Neural cell (in vitro differentiated cells): ENCODE results near the gene PTPN20. TPM values are rescaled to one million over a fixed set of nuclear protein-coding genes. Genes with fewer than 3 reads are reported as not detected.

Source experiments
- H2AFZ ChIP-seq: fragments of 200-600, 300-800 bp; sonication (generic), shearing (Covaris generic); 2 replicates; pipeline ENCODE4 v1.6.0; 2014; ENCODE audit warnings: low read depth, mild to moderate bottlenecking, antibody characterized with exemption, low read length, moderate library complexity
- H3F3A ChIP-seq: fragments of 200-600 bp; shearing (Covaris generic); 2 replicates; pipeline ENCODE4 v1.6.1; 2016; ENCODE audit warnings: mild to moderate bottlenecking, moderate library complexity, mixed read lengths, antibody characterized with exemption, low read length; ENCODE audit not compliant: insufficient read depth, poor library complexity, severe bottlenecking
- H3K27ac ChIP-seq: fragments of 200-600, 300-800 bp; sonication (generic), shearing (Covaris generic); 2 replicates; pipeline ENCODE4 v1.5.1; 2014; ENCODE audit warnings: mild to moderate bottlenecking, low read length, moderate library complexity
- H3K27me3 ChIP-seq: fragments of 300-800, 200-600 bp; sonication (generic), shearing (Covaris generic); 2 replicates; pipeline ENCODE4 v1.6.0; 2014; ENCODE audit warnings: mild to moderate bottlenecking, low read depth, low read length, moderate library complexity; ENCODE audit not compliant: insufficient read depth
- H3K36me3 ChIP-seq: fragments of 300-800, 200-600 bp; sonication (generic), shearing (Covaris generic); 2 replicates; pipeline ENCODE4 v1.5.1; 2014; ENCODE audit warnings: mild to moderate bottlenecking, antibody characterized with exemption, low read length, moderate library complexity; ENCODE audit not compliant: insufficient read depth
- H3K4me2 ChIP-seq: fragments of 300-800, 200-600 bp; sonication (generic), shearing (Covaris generic); 2 replicates; pipeline ENCODE4 v1.6.0; 2014; ENCODE audit warnings: mild to moderate bottlenecking, low read length
- H3K4me3 ChIP-seq: fragments of 300-800, 200-600 bp; sonication (generic), shearing (Covaris generic); 2 replicates; pipeline ENCODE4 v1.5.1; 2014; ENCODE audit warnings: mild to moderate bottlenecking, low read length, moderate library complexity
- H3K79me2 ChIP-seq: fragments of 200-600 bp; shearing (Covaris generic); replicated peaks from 2 replicates; pipeline ENCODE4 v1.6.0; 2014; ENCODE audit warnings: mild to moderate bottlenecking, low read length, moderate library complexity; ENCODE audit not compliant: insufficient read depth
- H3K9ac ChIP-seq: fragments of 300-800, 200-600 bp; sonication (generic), shearing (Covaris generic); 2 replicates; pipeline ENCODE4 v1.6.1; 2016; ENCODE audit warnings: mild to moderate bottlenecking, low read length, mixed read lengths
- H3K9me2 ChIP-seq: fragments of 200-600 bp; shearing (Covaris generic); 2 replicates; pipeline ENCODE4 v1.6.1; 2016; ENCODE audit warnings: mild to moderate bottlenecking, low read length, mixed read lengths; ENCODE audit not compliant: insufficient read depth
- H3K9me3 ChIP-seq: fragments of 200-600, 300-800 bp; sonication (generic), shearing (Covaris generic); 2 replicates; pipeline ENCODE4 v1.6.1; 2016; ENCODE audit warnings: mild to moderate bottlenecking, mixed run types, low read length, moderate library complexity, mixed read lengths
- H4K20me1 ChIP-seq: fragments of 200-600 bp; shearing (Covaris generic); 2 replicates; pipeline ENCODE4 v1.6.1; 2016; ENCODE audit warnings: mild to moderate bottlenecking, mixed run types; ENCODE audit not compliant: insufficient read depth
- EP300 ChIP-seq: fragments of 450-650 bp; conservative IDR thresholded peaks from 2 replicates; pipeline ENCODE4 v1.6.1; 2014; ENCODE audit warnings: antibody characterized with exemption, mild to moderate bottlenecking, moderate library complexity; ENCODE audit not compliant: poor library complexity, severe bottlenecking
- EZH2 ChIP-seq: fragments of 200-600, 300-800 bp; shearing (Covaris generic), sonication (generic); IDR thresholded peaks from 2 replicates; pipeline ENCODE4 v1.6.1; 2014; ENCODE audit warnings: antibody characterized with exemption, low read length, borderline replicate concordance, mild to moderate bottlenecking; ENCODE audit not compliant: insufficient read depth, poor library complexity, severe bottlenecking
- MXI1 ChIP-seq: fragments of 450-650 bp; conservative IDR thresholded peaks from 2 replicates; pipeline ENCODE4 v1.6.1; 2014; ENCODE audit warnings: antibody characterized with exemption, mild to moderate bottlenecking; ENCODE audit not compliant: poor library complexity, severe bottlenecking
- POLR2AphosphoS5 ChIP-seq: IDR thresholded peaks from 2 replicates; pipeline ENCODE4 v1.6.1; 2012
- RAD21 ChIP-seq: fragments of 450-650 bp; conservative IDR thresholded peaks from 2 replicates; pipeline ENCODE4 v1.6.1; 2014; ENCODE audit warnings: antibody characterized with exemption, mild to moderate bottlenecking, moderate library complexity
- SMC3 ChIP-seq: fragments of 450-650 bp; conservative IDR thresholded peaks from 2 replicates; pipeline ENCODE4 v1.6.1; 2014; ENCODE audit warnings: antibody characterized with exemption, mild to moderate bottlenecking, moderate library complexity; ENCODE audit not compliant: poor library complexity
- TAF1 ChIP-seq: IDR thresholded peaks from 2 replicates; pipeline ENCODE4 v1.6.1; 2012; ENCODE audit warnings: low read depth
- polyA plus RNA-seq: library from polyadenylated mRNA; depleted of rRNA; stranded (reverse); fragments of >200 nt; gene quantifications from 2 replicates; pipeline ENCODE4 v1.2.3, GENCODE V29; 2014
- TF ChIP-seq, protein P1 (sequence below): IDR thresholded peaks from 2 replicates; pipeline ENCODE4 v1.6.1; 2012; ENCODE audit warnings: borderline replicate concordance
- TF ChIP-seq, protein P2 (sequence below): fragments of 450-650 bp; IDR thresholded peaks from 2 replicates; pipeline ENCODE4 v1.5.1; 2014; ENCODE audit warnings: antibody characterized with exemption, mild to moderate bottlenecking, moderate library complexity; ENCODE audit not compliant: poor library complexity, severe bottlenecking

The PTPN20 gene
- polyA plus RNA-seq, 1 donor from 2014 or later, result not detected

DNA sequence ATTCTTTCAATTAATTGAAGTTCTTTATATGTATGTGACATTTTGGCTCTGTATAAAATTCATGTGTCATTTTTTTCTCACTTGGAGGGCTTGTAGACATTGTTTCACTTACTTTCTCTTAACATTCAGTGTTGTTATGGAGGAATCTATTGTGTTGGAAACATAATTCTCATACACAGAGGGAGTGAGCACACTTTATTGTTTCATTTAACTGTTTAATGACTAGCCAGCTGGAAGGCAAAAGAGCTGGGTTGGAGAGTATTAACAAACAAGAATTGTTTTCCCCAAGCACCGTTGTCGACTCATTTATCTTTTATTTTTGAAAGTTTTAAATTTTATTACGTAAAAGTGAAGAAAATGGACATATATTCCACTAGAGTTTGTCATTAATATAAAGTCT, 98.8 kb downstream of the PTPN20 start:
- Histone ChIP-seq H3K9ac (no peak overlapping the region), H3K9me3 (no peaks in the 10 kb centered on the region), H3K27ac (no peak overlapping the region), H3K4me3 (no peak overlapping the region), H2AFZ (no peak overlapping the region), H3K27me3 (no peaks in the 10 kb centered on the region), H3K36me3 (no peaks in the 10 kb centered on the region), H3K9me2 (no peaks in the 10 kb centered on the region), H4K20me1 (no peaks in the 10 kb centered on the region), H3F3A (no peaks in the 10 kb centered on the region), H3K79me2 (no peaks in the 10 kb centered on the region), H3K4me2 (no peak overlapping the region)
- TF ChIP-seq, protein P1, sequence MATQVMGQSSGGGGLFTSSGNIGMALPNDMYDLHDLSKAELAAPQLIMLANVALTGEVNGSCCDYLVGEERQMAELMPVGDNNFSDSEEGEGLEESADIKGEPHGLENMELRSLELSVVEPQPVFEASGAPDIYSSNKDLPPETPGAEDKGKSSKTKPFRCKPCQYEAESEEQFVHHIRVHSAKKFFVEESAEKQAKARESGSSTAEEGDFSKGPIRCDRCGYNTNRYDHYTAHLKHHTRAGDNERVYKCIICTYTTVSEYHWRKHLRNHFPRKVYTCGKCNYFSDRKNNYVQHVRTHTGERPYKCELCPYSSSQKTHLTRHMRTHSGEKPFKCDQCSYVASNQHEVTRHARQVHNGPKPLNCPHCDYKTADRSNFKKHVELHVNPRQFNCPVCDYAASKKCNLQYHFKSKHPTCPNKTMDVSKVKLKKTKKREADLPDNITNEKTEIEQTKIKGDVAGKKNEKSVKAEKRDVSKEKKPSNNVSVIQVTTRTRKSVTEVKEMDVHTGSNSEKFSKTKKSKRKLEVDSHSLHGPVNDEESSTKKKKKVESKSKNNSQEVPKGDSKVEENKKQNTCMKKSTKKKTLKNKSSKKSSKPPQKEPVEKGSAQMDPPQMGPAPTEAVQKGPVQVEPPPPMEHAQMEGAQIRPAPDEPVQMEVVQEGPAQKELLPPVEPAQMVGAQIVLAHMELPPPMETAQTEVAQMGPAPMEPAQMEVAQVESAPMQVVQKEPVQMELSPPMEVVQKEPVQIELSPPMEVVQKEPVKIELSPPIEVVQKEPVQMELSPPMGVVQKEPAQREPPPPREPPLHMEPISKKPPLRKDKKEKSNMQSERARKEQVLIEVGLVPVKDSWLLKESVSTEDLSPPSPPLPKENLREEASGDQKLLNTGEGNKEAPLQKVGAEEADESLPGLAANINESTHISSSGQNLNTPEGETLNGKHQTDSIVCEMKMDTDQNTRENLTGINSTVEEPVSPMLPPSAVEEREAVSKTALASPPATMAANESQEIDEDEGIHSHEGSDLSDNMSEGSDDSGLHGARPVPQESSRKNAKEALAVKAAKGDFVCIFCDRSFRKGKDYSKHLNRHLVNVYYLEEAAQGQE, result no peak
- no peak for TF ChIP-seq RAD21
- no peak for TF ChIP-seq EP300
- TF ChIP-seq, protein P2, sequence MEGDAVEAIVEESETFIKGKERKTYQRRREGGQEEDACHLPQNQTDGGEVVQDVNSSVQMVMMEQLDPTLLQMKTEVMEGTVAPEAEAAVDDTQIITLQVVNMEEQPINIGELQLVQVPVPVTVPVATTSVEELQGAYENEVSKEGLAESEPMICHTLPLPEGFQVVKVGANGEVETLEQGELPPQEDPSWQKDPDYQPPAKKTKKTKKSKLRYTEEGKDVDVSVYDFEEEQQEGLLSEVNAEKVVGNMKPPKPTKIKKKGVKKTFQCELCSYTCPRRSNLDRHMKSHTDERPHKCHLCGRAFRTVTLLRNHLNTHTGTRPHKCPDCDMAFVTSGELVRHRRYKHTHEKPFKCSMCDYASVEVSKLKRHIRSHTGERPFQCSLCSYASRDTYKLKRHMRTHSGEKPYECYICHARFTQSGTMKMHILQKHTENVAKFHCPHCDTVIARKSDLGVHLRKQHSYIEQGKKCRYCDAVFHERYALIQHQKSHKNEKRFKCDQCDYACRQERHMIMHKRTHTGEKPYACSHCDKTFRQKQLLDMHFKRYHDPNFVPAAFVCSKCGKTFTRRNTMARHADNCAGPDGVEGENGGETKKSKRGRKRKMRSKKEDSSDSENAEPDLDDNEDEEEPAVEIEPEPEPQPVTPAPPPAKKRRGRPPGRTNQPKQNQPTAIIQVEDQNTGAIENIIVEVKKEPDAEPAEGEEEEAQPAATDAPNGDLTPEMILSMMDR, result no peak
- no peak for TF ChIP-seq SMC3
- TF ChIP-seq TAF1, result no peak
- TF ChIP-seq MXI1, result no peak
- TF ChIP-seq EZH2, result no peak
- TF ChIP-seq POLR2AphosphoS5, result no peak

DNA sequence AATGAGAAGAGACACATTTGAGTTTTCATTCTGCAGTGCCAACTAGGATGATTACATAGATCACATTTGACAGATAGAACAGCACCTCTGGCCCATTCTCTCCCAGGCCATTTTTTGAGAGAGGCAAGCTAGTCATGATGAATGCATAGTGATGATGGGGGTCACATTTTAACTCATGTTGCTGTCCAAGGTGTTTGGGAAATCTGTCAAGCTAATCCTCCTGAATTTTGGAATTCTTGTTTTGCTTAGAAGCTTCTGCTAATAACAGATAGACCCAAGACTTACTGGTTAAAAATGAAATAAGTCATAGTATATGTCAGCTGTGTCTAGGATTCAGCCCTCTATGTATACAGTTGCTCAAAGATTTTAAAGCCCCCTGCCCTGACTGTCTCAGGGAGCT, 101.0 kb downstream of the PTPN20 start:
- no peak for TF ChIP-seq EZH2

More for the DNA sequence above, 101.0 kb downstream of the PTPN20 start:
- H3K27ac ChIP-seq, result no peak overlapping the region
- H3K9me2 ChIP-seq, result no peaks in the 10 kb centered on the region
- H3F3A ChIP-seq, result no peaks in the 10 kb centered on the region
- no peak overlapping the region for H2AFZ ChIP-seq
- H3K79me2 ChIP-seq, result no peaks in the 10 kb centered on the region
- H3K27me3 ChIP-seq, result no peaks in the 10 kb centered on the region
- no peaks in the 10 kb centered on the region for H3K9me3 ChIP-seq
- no peak overlapping the region for H3K9ac ChIP-seq
- H3K36me3 ChIP-seq, result no peaks in the 10 kb centered on the region
- no peak overlapping the region for H3K4me3 ChIP-seq
- H4K20me1 ChIP-seq, result no peaks in the 10 kb centered on the region
- no peak overlapping the region for H3K4me2 ChIP-seq
